Panc1 (cell line): Measurements from ENCODE around the gene DGCR8. TPM values are rescaled to one million over a fixed set of nuclear protein-coding genes. Genes with fewer than 3 reads are reported as not detected.

Experiments used
- ATAC-seq: fragments of 200-7000 bp; cut with Tn5 transposase; 2 replicates; pipeline ENCODE4 v1.9.1; 2020; ENCODE audit warnings: mild to moderate bottlenecking, moderate library complexity
- BruUV-seq: library from RNA; stranded (reverse); fragments of 400-500 nt; replicated peaks from 2 replicates; lab custom pipeline; 2021; lab: Mats Ljungman, UMichigan
- CTCF ChIA-PET: fragments of 300-600 bp; sonication (Branson Sonifier 250); formaldehyde crosslinking; loops from one replicate; lab custom pipeline; 2022; ENCODE audit warnings: antibody characterized with exemption; lab: Charles Lee
- POLR2A ChIA-PET: fragments of 300-600 bp; sonication (Branson Sonifier 250); formaldehyde crosslinking; loops from one replicate; lab custom pipeline; 2022; ENCODE audit warnings: antibody characterized with exemption; lab: Charles Lee
- DNase-seq: peaks from one replicate; pipeline ENCODE4 v3.0.0-alpha.2; 2010; ENCODE audit warnings: low read depth, low spot score
- H3K27ac ChIP-seq: 2 replicates; pipeline ENCODE4 v1.5.1; 2011; ENCODE audit warnings: mild to moderate bottlenecking, low read length, inconsistent platforms
- H3K27me3 ChIP-seq: fragments of 200-500 bp; sonication (Bioruptor generic); 2 replicates; pipeline ENCODE4 v1.6.0; 2014; ENCODE audit warnings: low read length, inconsistent platforms; ENCODE audit not compliant: control insufficient read depth, insufficient read depth
- H3K36me3 ChIP-seq: fragments of 200-500 bp; sonication (Bioruptor generic); 2 replicates; pipeline ENCODE4 v1.5.1; 2014; ENCODE audit warnings: inconsistent platforms, mild to moderate bottlenecking, low read length, moderate library complexity; ENCODE audit not compliant: control insufficient read depth, insufficient read depth
- H3K4me1 ChIP-seq: 2 replicates; pipeline ENCODE4 v1.5.1; 2011; ENCODE audit warnings: inconsistent platforms, mild to moderate bottlenecking, low read length, moderate library complexity; ENCODE audit not compliant: control insufficient read depth, insufficient read depth
- H3K4me3 ChIP-seq, 2 experiments: 2 replicates each; pipeline ENCODE4 v1.5.1; 2011 to 2012; ENCODE audit warnings: low read depth in 2 of 2, low read length in 2 of 2, mild to moderate bottlenecking in 2 of 2, inconsistent platforms in 1 of 2, moderate library complexity in 1 of 2
- H3K9me3 ChIP-seq: fragments of 200-500 bp; sonication (Bioruptor generic); 2 replicates; pipeline ENCODE4 v1.5.1; 2014; ENCODE audit warnings: low read depth, mild to moderate bottlenecking, inconsistent platforms, low read length, moderate library complexity; ENCODE audit not compliant: control insufficient read depth, insufficient read depth
- POLR2AphosphoS5 ChIP-seq: IDR thresholded peaks from 2 replicates; pipeline ENCODE4 v1.6.1; 2012; ENCODE audit warnings: mild to moderate bottlenecking, low read depth, low read length, moderate library complexity
- SIN3A ChIP-seq: IDR thresholded peaks from 2 replicates; pipeline ENCODE4 v1.6.1; 2012; ENCODE audit warnings: low read depth, mild to moderate bottlenecking, low read length, moderate library complexity, borderline replicate concordance; ENCODE audit not compliant: insufficient read depth
- TCF7L2 ChIP-seq: IDR thresholded peaks from 2 replicates; pipeline ENCODE4 v1.6.1; 2011; ENCODE audit warnings: mild to moderate bottlenecking, low read depth, low read length, inconsistent platforms
- in situ Hi-C: cut with HindIII; loops from 2 replicates; pipeline ENCODE4 v1.10.0; 2016; ENCODE audit warnings: low sequenced_read_pairs, low pct_unique_long_range_greater_than_20kb
- intact Hi-C: fragments of 100-400 bp; cut with micrococcal nuclease; formaldehyde crosslinking; loops from one replicate; pipeline ENCODE4 v1.10.0; 2022; ENCODE audit not compliant: unreplicated experiment
- total RNA-seq: library from RNA; stranded (reverse); gene quantifications from one replicate; pipeline ENCODE4 v1.2.1, GENCODE V29; 2021; ENCODE audit not compliant: unreplicated experiment
- TF ChIP-seq, protein P1 (sequence below), 2 experiments: IDR thresholded peaks; 2 replicates each; pipeline ENCODE4 v1.6.1; 2011 to 2012; ENCODE audit warnings: low read depth in 2 of 2, control low read depth in 1 of 2, low read length in 1 of 2, mild to moderate bottlenecking in 1 of 2, moderate library complexity in 1 of 2; ENCODE audit not compliant: insufficient read depth in 1 of 2
- TF ChIP-seq, protein P2 (sequence below): fragments of 450-650 bp; IDR thresholded peaks from 2 replicates; pipeline ENCODE4 v1.5.1; 2017; ENCODE audit warnings: mild to moderate bottlenecking

Gene DGCR8
- total RNA-seq, 1 experiment from 2014 or later = 35.0 TPM

DNA sequence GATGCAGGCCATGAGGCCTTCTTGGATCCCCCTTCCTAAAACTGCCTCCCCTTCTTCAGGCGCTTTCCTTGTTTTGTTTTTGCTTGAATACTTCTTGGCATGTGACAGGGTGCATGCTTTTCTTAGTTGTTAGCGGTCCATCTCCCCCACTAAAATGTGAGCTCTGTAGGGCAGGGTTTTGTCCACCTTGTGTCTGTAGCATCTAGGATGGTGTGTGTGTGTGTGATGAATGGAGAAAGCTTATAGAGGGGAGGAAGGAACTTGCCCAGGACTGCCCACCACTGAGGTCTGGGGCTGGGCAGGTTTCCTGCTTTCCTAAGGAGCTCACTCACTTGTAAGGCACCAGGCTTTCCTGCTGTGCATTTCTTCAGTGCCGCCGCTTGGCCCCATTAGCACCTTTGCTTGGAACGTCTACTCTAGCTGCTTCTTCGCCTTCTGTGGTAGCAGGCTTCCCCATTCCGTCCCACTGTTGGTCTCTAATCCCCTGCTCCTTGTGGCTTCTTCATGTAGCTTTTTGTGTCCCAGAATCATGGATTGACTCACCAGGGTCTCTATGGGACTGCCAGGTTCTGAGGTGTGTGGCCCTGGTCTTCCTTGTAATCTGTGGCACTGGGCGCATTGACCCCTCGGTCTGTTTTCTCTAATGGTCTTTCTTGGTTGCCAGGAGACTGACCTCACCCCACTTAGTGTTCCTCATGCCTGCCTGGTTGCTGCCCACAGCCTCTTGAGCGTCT, 3.3 kb downstream of the DGCR8 start:
- in situ Hi-C loops (no loop called here), intact Hi-C loops (no loop called here)
- CTCF ChIA-PET = no interaction called here

DNA sequence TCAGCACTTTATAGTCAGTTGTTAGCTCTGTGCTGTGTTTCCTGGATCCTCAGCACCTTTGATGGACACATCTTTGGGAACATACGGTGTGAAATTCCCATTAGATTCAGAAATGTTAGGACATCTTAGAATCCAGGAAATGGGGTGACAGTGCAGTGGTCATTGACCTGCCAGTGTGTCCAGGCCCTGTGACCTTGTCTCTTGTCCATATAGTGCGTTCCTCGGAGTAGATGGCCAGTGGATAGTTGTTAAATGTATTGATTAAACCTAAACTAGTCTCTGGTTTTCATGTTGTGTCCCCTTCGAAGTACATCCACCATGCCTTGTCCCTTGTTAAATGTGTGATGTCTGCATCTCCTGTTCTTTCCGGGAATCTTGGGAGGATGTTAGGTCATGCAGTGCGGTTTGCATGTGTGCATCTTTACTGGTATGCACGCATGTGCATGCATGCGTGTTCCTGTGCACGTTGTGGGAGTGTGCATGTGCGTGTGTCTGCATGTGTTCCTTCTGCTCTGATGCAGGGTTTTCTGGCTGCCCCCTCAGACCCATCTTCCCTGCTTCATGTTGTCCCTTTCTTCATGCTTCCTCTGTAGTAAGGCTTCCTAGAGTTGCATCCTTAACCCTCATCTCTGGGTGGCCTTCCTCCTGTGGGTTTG, 4.0 kb downstream of the DGCR8 start:
- DNase-seq (no peak), ATAC-seq (no peak)
- H3K27ac ChIP-seq = no peak overlapping the region
- peaks cover 11% of the 10 kb centered on the region for H3K4me1 ChIP-seq
- intact Hi-C loops = no loop called here
- H3K4me3 ChIP-seq = no peak overlapping the region
- TF ChIP-seq, protein P1, sequence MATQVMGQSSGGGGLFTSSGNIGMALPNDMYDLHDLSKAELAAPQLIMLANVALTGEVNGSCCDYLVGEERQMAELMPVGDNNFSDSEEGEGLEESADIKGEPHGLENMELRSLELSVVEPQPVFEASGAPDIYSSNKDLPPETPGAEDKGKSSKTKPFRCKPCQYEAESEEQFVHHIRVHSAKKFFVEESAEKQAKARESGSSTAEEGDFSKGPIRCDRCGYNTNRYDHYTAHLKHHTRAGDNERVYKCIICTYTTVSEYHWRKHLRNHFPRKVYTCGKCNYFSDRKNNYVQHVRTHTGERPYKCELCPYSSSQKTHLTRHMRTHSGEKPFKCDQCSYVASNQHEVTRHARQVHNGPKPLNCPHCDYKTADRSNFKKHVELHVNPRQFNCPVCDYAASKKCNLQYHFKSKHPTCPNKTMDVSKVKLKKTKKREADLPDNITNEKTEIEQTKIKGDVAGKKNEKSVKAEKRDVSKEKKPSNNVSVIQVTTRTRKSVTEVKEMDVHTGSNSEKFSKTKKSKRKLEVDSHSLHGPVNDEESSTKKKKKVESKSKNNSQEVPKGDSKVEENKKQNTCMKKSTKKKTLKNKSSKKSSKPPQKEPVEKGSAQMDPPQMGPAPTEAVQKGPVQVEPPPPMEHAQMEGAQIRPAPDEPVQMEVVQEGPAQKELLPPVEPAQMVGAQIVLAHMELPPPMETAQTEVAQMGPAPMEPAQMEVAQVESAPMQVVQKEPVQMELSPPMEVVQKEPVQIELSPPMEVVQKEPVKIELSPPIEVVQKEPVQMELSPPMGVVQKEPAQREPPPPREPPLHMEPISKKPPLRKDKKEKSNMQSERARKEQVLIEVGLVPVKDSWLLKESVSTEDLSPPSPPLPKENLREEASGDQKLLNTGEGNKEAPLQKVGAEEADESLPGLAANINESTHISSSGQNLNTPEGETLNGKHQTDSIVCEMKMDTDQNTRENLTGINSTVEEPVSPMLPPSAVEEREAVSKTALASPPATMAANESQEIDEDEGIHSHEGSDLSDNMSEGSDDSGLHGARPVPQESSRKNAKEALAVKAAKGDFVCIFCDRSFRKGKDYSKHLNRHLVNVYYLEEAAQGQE (IDR thresholded peaks at IDR 0.05; ENCODE audit: insufficient read depth in 1 of 2, low read depth in 2 of 2, low read length in 1 of 2) = no peak
- TF ChIP-seq SIN3A (no peak), POLR2AphosphoS5 (no peak), TCF7L2 (no peak)
- TF ChIP-seq, protein P2, sequence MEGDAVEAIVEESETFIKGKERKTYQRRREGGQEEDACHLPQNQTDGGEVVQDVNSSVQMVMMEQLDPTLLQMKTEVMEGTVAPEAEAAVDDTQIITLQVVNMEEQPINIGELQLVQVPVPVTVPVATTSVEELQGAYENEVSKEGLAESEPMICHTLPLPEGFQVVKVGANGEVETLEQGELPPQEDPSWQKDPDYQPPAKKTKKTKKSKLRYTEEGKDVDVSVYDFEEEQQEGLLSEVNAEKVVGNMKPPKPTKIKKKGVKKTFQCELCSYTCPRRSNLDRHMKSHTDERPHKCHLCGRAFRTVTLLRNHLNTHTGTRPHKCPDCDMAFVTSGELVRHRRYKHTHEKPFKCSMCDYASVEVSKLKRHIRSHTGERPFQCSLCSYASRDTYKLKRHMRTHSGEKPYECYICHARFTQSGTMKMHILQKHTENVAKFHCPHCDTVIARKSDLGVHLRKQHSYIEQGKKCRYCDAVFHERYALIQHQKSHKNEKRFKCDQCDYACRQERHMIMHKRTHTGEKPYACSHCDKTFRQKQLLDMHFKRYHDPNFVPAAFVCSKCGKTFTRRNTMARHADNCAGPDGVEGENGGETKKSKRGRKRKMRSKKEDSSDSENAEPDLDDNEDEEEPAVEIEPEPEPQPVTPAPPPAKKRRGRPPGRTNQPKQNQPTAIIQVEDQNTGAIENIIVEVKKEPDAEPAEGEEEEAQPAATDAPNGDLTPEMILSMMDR = no peak
- POLR2A ChIA-PET = no interaction called here
- CTCF ChIA-PET = no interaction called here
- BruUV-seq = no TSS peak
- in situ Hi-C loops = no loop called here
- H3K9me3 ChIP-seq = no peaks in the 10 kb centered on the region
- no peaks in the 10 kb centered on the region for H3K27me3 ChIP-seq
- H3K36me3 ChIP-seq = peaks cover 6% of the 10 kb centered on the region

More for the DNA sequence above, 3.3 kb downstream of the DGCR8 start:
- Histone ChIP-seq H3K4me3 (no peak overlapping the region), H3K9me3 (no peaks in the 10 kb centered on the region), H3K36me3 (peaks cover 6% of the 10 kb centered on the region), H3K4me1 (peaks cover 11% of the 10 kb centered on the region), H3K27ac (no peak overlapping the region), H3K27me3 (no peaks in the 10 kb centered on the region)
- POLR2A ChIA-PET = no interaction called here
- no peak for DNase-seq
- no peak for ATAC-seq
- TF ChIP-seq, protein P1 (IDR thresholded peaks at IDR 0.05; ENCODE audit: insufficient read depth in 1 of 2, low read depth in 2 of 2, low read length in 1 of 2) = no peak
- TF ChIP-seq, protein P2 = no peak
- TF ChIP-seq POLR2AphosphoS5 (no peak), TCF7L2 (no peak), SIN3A (no peak)
- no TSS peak for BruUV-seq
